HG02870 (cell line): ENCODE measurements around the gene YIF1A.
A peak's percentile ranks its signal among the peaks of the same experiment; 100 is the strongest.
"Not testable (repeated sequence)": the region's sequence is repeated elsewhere in the genome, so short reads cannot be mapped to it uniquely, and the experiment has no call there.

Experiments
- ATAC-seq: cut with Tn5 transposase; IDR thresholded peaks from one replicate; pipeline ENCODE4 v1.9.1; 2021; ENCODE audit warnings: mild to moderate bottlenecking, moderate library complexity; ENCODE audit not compliant: unreplicated experiment

YIF1A gene

DNA sequence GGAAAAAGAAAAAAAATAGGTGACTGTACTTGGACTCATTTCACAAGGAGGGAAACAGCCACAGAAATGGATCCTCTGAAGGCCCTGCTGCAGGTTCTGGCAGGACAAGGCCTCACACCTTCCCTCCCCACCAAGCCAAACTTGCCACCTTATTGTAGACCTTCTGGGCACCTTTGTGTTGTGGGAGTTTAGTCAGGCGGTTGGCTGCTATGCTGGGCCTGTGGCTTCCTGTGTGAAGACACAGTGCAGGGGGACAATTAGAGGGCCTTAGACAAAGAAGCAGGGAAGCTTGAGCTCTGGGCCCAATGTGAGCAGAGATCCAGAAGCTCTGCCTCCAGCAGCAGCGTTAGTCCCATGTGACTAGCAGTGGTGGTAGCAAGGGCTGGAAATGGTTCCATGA lies 16.3 kb downstream of the YIF1A start:
- ATAC-seq: no peak

DNA sequence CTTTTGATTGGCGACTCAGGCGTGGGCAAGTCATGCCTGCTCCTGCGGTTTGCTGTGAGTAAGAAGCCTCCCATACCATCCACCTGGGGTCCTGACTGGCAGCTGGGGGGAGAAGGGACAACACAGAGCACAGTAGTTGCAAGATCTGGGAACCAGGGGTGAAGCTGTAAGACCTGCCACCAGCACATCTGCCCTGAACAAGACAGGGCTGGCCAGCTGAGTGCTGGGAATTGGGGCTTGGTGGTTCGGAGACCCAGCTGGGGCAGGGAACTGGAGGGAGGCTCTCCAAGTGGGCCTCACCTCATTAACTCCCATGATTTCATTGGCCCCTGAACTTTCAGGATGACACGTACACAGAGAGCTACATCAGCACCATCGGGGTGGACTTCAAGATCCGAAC lies 17.1 kb downstream of the YIF1A start:
- no peak for ATAC-seq

DNA sequence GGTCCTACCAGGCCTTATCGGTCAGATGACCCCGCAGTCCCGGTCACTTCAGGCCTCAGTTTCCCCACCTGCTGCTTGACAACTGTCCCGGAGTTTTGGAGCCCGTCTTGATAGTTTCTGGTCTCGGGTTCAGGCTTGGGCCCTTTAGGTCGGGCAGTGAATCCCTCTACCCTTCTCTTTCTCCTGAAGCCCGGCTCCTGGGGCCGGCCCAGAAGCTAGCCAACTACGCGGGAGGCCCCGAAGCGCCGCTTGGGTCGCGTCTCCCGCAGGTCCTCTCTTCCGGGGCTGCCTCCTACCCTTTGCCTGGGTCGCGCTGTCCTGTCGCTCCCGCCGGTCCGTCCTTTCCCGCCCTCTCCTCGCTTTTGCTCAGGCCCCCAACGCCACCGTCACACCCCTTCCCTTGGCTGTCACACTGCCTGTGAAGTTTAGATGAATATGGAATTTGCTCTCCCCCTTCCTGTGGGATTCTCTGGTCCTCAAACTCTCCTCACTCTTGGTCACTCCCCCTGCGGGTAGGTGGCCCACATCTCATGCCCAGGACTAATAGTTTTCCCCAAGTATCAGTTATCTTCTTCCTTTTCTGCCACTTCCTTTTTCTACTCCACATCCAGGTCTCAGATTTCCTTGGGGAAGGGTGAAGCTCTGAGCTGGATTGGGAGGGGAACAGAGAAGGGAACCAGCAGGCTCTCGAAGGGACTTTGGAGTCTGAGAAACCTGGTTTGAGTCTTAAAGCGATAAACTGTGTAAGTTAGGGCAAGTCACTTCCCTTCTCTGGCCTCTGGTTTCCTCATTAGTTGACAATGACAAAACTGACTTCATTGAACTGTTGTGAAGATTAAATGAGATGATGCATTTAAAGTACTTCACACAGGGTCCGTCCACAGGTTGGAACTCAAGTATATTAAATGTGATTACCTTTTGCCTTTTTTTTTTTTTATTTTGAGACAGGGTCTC lies 19.7 kb downstream of the YIF1A start:
- ATAC-seq: no peak

DNA sequence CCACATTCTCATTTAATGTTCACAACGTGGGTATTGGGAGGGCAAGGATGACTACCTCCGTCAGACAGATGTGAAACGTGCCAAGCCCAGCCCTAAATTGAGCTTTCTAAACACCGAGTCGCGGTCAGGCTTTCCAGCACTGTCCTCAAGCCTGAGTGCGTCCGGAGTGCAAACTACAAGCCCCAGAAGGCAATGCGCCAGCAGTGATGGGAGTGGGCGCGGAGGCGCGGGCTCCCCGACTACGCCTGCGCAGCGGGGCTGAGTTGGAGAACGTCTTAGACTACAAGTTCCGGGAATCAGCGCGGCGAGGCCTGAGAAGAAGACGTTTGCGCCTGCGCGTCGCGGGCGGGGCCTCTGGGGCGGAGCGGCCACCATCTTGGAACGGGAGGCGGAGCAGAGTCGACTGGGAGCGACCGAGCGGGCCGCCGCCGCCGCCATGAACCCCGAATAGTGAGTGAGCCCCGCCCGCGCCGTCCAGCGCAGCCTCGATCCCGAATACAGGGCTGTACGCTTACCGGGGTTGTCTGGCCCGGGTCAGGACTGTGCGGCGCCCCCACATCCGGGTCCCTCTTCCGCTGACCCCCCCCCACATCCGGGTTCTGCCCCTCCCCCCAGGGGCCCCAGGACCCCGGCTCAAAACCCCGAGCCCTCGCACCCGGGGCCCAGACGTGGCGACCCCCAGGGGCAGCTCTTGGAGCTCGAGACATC lies 20.5 kb downstream of the YIF1A start, which contains the start of gene RAB1B:
Gene RAB1B, plus strand, starts transcription at position 396 of the 708 bp plus-strand sequence. Its CDS starts 41 bp downstream, at position 437.
- peak; percentile 82 for ATAC-seq

DNA sequence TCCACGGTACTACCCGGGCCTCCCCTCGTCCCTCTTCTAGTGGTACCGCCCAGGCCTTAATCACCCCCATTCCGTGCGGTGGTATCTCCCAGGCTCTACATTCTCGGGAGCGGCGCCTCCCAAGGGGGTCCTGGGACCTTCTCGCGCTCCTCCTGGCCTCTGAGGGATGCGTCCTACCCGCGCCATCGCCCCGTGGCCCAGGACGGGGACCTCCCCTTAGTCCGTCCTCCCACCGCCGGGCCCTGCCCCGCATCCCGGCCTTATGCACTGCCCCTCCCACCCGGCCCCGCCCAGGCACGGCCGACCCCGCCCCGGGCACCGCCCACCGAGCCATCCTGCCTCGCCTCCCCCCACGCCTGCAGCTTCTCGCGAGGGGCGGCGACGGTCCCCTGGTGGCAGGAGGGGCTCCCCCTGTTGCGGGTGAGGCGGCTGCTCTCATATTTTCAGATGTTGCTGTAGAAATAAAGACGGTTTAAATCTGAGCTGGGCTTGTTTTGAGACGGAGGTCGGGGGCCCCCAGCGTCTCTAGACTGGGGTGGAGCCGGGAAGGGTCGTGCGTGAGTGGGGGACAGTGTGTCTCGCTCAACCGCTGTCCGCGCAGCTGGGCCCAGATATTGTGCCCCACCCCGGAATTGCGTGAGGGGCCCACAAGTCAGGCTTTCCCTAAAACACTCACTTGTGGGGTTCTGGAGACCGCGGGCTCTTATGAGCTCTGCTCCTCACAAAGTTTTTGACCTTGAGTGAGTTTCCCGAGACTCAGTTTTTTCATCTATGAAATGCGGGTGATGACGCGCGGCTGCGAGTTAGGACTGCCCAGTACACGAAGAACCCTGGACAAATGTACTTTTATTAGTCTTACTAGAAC lies 21.3 kb downstream of the YIF1A start:
- peak; percentile 42 for ATAC-seq

DNA sequence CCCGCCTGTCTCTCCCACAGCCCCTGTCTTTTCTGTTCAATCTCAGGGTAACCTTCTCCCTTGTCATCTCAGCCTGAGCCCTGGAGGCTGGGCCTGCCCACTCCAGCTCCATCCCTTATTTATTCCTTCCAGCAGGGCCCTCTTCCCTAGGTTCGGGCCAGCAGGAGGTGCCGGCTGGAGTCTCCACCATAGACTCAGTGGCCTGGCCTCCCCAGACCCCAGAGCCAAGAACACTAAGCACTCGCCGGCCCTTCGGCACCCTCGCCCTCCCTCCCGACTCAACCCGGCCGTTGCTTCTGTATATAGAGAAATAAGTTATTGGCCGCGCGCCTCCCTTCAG lies 21.9 kb downstream of the YIF1A start:
- no peak for ATAC-seq

DNA sequence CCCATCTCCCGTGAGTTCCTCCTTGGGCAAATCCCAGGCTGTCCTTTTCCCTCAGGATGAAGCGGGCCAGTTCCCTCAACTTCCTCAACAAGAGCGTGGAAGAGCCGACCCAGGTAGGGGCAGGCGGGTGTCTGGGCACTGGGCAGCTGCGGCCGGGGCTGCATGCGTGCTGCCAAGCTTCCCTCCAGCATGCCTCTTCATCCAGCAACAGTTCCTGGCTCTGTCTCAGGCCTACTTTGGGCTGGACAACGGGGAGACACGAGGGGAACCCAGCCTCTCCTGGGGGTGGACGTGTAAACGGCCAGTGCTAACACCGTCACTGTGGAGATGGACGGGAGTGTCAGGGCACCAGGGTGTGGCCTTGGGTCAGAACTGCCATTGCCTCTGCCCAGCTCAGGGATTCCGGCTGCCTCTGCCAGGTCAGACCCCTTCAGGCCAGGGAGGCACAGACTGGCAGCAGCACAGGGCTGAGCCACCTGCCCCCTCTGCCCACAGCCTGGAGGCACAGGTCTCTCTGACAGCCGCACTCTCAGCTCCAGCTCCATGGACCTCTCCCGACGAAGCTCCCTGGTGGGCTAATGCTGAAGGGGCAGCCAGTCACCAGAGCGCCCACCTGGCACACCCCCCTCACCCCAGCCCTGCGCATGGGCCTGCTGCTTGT lies 22.4 kb downstream of the YIF1A start:
- no peak for ATAC-seq

DNA sequence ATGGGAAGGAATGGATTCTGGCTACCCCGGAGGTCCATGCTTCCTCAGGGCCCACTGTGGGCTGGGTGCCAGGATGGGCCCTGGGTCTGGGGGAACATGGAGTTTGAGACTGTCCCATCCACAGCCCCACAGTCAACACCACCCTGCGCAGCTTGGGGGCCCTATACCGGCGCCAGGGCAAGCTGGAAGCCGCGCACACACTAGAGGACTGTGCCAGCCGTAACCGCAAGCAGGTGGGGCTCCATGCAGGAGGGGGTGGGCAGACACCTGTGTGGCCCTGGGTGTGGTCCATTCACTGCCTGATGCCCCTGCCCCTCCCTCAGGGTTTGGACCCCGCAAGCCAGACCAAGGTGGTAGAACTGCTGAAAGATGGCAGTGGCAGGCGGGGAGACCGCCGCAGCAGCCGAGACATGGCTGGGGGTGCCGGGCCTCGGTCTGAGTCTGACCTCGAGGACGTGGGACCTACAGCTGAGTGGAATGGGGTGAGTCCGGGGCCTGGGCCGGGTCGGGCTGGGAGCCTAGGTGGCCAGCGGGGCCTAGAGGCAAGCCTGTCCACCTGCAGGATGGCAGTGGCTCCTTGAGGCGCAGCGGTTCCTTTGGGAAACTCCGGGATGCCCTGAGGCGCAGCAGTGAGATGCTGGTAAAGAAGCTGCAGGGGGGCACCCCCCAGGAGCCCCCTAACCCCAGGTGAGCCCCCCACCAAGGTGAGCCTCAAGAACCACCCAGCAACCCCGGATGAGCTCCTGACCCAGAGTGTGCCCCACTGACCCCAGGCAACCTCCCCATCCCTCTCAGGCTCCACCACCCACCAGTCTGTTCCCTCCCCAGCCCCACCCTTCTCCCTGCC lies 23.2 kb downstream of the YIF1A start:
- no peak for ATAC-seq

DNA sequence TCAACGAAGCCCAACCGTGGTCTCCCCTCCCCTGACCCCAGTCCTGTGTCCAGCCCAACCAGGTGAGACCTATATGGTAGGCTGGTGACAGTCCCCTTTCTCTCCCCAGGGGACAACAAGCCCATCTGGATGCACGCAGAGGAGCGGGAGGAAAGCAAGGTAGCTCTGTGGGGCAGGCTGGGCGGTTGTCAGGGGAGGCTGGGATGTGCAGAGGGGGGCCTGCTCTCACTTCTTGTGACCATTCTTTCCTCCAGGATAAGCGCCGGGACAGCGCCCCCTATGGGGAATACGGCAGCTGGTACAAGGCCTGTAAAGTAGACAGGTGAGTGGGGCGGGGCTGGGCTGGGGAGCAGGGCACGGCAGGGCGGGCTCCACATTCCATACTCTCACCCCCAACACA lies 24.0 kb downstream of the YIF1A start:
- ATAC-seq: no peak

DNA sequence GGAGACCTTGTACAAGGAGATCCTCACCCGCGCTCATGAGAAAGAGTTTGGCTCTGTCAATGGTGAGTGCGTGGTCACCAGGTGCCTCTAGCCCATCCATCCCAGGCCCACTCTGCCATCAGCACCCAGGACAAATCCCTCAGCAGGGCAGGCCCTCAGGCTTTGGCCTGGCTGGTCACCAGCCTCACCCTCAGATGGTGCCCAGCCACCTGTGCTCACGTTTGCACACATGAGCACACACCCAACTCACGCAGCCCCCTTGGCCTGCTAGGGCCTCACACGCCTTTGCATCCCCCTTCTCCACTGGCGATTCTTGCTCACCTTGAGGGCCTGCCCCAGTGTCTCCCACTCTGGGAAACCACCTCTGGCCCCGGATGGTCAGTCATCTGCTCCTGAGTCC lies 24.6 kb downstream of the YIF1A start:
- ATAC-seq: no peak

DNA sequence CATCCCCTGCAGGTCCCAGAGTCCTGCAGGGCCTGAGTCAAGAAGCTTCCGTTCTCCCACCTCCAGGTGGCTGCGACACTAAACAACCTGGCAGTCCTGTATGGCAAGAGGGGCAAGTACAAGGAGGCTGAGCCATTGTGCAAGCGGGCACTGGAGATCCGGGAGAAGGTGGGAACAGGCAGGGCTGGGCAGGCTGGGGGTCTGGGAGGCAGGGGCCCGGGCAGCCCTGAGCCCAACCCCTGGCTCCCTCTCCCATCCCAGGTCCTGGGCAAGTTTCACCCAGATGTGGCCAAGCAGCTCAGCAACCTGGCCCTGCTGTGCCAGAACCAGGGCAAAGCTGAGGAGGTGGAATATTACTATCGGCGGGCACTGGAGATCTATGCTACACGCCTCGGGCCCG lies 25.2 kb downstream of the YIF1A start:
- ATAC-seq: no peak

DNA sequence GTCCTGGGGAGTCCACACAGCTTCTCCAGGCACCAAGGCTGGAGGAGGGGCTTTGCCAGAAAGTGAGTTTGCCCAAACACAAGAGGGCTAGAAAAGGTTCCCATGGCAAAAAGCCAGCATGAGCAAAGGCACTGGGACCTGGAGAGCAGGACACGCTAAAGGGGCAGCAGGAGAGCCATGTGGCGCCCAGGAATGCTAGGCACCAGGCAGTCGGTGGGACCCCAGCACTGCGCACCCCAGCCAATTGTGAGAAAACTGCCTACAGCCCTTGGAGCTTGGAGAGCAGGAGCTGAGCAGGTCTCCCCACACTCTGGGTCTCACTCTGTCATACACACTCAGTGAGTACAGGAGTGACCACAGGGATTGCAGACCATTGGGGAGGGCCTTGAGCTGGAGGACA lies 25.7 kb downstream of the YIF1A start:
- ATAC-seq: no peak

DNA sequence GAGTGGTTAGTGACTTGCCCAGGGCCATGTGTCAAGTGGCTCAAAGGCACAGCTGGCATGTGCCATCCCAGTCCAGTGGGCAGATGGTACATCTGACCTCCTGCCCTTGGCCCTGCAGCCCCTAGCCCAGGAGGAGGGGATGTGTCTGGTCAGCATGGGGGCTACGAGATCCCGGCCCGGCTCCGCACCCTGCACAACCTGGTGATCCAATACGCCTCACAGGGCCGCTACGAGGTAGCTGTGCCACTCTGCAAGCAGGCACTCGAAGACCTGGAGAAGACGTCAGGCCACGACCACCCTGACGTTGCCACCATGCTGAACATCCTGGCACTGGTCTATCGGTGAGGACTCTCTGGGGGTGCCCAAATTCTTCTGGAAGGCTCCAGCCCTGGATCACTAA lies 26.2 kb downstream of the YIF1A start:
- ATAC-seq: no peak

DNA sequence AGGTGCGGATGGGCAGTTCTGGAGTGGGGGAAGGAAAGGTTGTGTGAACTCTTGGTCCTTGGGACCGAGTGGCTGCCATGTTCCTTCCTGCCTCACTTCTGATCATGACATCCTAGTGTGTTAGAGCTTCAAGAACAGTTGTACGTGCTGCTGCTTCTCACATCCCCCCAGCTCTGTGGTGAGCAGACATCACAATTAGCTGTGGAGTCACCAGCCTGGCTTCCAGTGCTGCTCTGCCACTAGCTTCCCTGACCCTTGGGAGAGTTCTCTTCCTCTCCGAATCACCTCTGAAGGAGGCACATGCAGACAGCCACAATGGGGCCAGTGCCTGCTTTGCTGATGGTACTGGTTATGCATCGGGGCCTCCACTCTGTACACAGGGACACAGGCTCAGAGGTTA lies 26.8 kb downstream of the YIF1A start:
- ATAC-seq: no peak

DNA sequence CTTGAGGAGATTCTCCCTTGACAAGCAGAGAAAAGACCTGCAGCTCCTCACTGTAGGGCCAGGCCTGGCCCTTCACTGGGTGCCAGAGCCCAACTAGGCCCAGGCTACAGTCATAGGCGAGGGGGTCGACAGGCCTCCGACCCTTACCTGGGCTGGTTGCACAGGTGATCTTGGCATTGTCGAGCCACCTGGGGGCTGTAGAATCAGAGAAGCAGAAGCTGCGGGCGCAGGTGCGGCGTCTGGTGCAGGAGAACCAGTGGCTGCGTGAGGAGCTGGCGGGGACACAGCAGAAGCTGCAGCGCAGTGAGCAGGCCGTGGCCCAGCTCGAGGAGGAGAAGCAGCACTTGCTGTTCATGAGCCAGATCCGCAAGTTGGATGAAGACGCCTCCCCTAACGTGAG lies 27.4 kb downstream of the YIF1A start:
- no peak for ATAC-seq

DNA sequence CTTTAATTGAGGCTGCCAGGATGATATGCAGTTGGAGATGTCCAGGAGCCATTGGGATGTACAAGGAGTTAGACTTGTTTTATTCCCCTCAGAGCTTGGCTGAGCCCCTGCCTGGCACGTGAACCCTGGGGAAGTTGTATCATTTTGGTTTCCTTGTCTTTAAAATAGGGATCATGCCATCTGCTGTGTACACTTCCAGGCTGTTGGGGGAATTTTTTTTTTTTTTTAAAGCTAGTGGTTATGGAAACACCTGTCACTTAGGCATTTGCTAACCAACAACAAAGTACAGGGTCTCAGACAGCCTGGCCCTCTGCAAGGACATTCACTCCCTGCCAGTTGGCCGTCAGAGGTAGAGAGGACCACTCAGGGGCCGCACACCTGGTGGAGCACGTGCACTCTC lies 29.0 kb downstream of the YIF1A start:
- no peak for ATAC-seq

DNA sequence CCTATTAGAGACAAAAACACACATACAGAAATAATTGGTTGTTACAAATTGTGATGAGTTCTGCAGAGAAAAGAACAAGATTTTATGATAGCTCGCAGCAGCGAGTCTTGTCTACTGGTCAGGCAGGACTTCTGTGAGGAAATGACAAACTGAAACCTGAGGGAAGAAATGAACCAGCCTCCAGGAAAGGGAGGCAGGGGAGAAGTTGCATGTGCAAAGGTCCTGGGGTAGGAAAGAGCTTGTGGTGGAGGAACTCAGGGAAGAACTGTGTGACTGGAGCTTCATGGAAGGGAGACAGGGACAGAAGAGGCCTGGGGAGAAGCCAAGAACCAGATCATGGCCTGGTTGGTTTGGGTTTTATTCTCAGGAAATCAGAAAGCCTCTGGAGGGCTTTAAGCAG lies 29.7 kb downstream of the YIF1A start:
- ATAC-seq: no peak

DNA sequence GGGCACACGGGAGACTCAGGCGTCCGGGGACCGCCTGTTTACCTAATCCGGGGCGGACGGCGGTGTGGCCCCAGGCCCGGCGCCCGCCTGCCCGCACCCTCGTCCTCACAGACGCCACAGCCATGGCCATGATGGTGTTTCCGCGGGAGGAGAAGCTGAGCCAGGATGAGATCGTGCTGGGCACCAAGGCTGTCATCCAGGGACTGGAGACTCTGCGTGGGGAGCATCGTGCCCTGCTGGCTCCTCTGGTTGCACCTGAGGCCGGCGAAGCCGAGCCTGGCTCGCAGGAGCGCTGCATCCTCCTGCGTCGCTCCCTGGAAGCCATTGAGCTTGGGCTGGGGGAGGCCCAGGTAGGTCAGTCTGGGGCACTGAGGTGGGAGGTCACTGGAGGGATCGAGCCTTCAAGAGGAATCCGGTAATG lies 30.5 kb downstream of the YIF1A start:
- ATAC-seq: no peak

DNA sequence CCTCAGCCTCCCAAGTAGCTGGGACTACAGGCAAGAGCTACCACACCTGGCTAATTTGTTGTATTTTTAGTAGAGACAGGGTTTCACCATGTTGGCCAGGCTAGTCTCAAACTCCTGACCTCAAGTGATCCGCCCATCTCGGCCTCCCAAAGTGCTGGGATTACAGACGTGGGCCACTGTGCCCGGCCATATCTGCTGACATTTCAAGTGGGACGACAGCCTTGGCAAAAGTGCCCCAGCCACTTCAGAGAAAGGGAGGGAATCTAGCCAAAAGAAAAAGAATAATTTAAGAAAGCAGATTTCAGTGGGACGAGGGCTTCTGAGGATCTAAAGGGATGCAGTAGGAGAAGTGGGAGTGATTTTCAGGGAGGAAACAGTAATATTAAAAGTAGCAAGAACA lies 35.9 kb downstream of the YIF1A start:
- ATAC-seq: not testable (repeated sequence)

DNA sequence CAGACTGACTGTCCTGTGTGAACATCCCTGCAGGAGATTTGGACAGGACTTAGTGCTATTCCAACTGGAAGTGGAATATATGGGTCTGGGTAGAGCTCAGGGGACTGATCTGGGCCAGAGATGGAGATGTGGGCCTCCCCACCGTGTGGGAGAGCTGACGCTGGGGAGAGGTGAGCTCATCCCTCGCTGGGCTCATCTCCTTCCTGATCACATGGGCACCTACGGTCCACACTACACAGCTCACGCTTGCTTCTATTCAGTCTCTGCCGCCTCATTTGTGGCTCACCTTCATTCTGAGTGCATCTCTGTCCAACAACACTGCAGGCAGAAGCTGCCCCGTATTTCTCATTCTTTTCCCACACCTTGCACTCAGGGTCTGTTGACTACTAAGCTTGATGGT lies 37.1 kb downstream of the YIF1A start:
- ATAC-seq: no peak
